Breast epithelium (tissue), 3 donors: ENCODE results near the gene EPS8L3.
"Not testable (repeated sequence)": the region's sequence is repeated elsewhere in the genome, so short reads cannot be mapped to it uniquely, and the experiment has no call there.

Source experiments
- CTCF ChIP-seq, 3 donors: fragments of 450-650 bp; IDR thresholded peaks; one replicate each; pipeline ENCODE4 v1.5.1; 2016 to 2017; ENCODE audit warnings: antibody characterized with exemption in 3 of 3, mild to moderate bottlenecking in 3 of 3, moderate library complexity in 3 of 3
- POLR2A ChIP-seq: fragments of 450-650 bp; IDR thresholded peaks from one replicate; pipeline ENCODE4 v1.6.1; 2016; ENCODE audit warnings: antibody characterized with exemption, mild to moderate bottlenecking, moderate library complexity
- POLR2AphosphoS5 ChIP-seq, 3 donors: sonication (generic); formaldehyde crosslinking; IDR thresholded peaks; one replicate each; pipeline ENCODE4 v1.6.1; 2017; ENCODE audit warnings: antibody characterized with exemption in 3 of 3

GRCh38 chr1:109711593-109712320 lies 52.0 kb downstream of the EPS8L3 start, which contains the start of gene GSTM5:
- TF ChIP-seq CTCF (IDR thresholded peaks at IDR 0.05); POLR2AphosphoS5 (IDR thresholded peaks at IDR 0.05); POLR2A: not testable (repeated sequence)
